Fibroblast of the conjunctiva (primary cell): ENCODE measurements around the gene SLC6A2.
"Not testable (repeated sequence)": the region's sequence is repeated elsewhere in the genome, so short reads cannot be mapped to it uniquely, and the experiment has no call there.

Source experiments
- DNase-seq: peaks from one replicate; pipeline ENCODE4 v3.0.0-alpha.2; 2010; ENCODE audit warnings: low read depth

SLC6A2 gene

DNA sequence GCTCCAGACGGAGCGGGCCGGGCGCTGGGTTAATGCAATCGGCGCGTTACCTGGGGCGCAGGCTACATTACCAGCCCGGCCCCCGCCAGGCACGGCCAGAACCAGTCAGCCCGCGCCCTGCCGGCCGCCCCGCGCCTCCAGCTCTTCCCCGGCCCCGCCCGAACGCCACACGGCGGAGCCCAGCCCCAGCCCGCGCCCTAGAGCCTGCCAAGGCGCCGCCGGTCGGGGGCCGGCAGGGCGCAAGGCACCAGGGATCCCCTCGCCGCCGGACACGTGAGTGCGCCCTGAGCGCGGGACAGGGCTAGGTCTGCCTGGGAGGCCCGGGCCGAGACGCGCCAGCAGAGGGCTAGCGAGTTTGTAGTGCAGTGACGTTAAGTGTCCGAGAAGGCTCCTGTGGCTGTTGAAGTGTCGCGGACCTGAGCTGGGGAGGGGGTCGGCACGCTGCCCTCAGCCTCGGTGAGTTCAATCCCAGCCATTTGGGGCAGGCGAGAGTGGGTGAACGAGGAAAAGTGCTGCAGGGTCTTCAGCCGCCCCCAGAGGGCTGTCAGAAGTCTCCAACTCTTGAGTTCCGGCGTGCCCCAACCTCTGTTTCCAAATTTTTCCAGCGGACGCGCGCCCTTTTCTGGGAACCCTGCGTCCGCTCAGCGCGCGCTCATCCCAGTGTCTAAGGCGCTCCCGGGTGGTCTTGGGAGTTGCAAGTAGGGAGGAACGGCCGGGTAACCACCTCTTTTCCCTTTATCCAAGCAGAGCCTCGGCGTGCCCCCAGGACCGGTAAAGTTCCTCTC is at the start of gene SLC6A2:
Gene SLC6A2 (plus strand): TSS at position 92 of the 785 bp plus-strand sequence. CDS start 707 bp downstream, outside the sequence.
- DNase-seq = no peak

- DNase-seq = no peak
These were observed 42.0 kb upstream of the SLC6A2 start for GRCh38 chr16:55613613-55614335.

GRCh38 chr16:55615071-55615470 is 40.7 kb upstream of the SLC6A2 start:
- no peak for DNase-seq

- DNase-seq = not testable (repeated sequence)
These were observed 40.1 kb upstream of the SLC6A2 start for GRCh38 chr16:55615670-55616069.

DNA sequence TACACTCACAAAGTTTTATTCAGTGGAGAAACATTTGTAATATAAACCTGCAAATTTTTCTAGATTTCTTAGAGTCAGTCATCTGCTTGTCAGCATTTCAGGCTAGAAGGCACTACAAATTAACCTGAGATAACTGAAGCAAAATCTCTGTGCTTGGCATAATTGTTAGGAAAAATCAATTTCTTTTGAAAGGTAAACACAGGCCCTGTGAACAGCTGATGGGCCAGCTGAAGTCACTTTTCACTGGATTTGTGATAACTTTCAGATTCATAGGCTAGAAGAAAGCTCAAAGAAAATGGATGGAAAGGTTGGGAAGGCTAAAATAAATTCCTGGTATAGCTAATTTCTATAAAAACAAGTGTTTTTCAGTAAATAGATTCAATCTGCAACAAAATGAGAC is 34.0 kb upstream of the SLC6A2 start:
- no peak for DNase-seq

DNA sequence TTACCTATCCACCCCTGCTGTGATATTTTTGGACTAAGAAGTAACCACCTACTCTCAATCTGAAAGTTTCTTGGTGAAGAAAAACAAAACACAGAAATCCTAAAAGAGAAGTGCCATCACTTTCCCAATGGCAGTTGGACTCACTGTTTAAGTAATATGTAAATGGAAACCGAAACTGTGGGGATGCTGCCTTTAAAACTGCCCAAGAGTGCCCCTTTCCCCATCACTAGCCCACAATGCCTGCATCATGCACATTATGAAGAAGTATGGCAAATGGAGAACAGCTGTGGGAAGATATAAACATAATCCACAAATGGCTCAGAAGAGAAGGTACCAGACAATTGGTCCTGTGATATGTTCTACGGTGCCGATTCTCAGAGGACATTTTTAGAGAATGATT is 33.5 kb upstream of the SLC6A2 start:
- no peak for DNase-seq

DNA sequence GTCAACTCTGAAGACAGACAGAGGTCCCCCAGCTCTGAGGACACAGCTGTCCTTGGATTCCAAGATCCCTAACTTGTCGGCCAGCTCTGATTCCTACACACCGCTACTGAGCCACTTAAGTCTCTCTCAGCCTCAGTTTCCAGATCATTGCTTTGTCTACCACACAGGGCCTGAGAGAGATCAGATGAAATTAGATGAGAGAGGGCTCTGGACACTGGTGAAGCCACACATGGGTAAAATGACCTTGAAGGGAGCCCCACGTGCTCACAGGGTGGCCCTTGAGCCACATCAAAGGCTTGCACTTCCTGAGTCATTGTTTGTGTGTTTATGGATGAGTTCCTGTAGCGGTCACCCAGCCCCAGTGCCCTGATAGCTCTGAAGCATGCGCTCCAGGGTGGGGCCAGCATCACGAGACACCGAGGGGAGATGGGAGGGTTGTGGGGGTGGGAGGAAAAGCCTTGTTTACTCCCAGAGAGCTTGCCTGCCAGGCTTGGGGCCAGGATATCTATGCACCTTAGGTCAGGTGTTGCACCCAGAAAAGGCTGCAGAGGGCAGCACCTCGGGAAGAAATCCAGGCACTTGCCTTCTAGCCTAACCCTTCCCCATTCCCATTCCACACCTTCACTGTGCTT is 32.7 kb upstream of the SLC6A2 start:
- DNase-seq = no peak

- DNase-seq = no peak
These were observed 32.1 kb upstream of the SLC6A2 start for GRCh38 chr16:55623640-55624039.

DNA sequence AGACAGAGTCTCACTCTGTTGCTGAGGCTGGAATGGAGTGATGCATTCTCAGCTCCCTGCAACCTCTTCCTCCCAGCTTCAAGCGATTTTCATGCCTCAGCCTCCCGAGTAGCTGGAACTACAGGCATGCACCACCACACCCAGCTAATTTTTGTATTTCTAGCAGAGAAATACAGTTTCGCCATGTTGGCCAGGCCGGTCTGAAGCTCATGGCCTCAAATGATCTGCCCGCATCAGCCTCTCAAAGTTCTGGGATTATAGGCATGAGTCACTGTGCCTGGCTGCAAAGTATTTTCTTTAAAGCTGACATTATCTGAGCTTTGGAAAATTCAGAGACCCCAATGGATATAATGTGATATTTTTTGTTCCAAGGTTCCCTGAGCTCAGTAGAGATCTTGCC is 31.1 kb upstream of the SLC6A2 start:
- DNase-seq = no peak

DNA sequence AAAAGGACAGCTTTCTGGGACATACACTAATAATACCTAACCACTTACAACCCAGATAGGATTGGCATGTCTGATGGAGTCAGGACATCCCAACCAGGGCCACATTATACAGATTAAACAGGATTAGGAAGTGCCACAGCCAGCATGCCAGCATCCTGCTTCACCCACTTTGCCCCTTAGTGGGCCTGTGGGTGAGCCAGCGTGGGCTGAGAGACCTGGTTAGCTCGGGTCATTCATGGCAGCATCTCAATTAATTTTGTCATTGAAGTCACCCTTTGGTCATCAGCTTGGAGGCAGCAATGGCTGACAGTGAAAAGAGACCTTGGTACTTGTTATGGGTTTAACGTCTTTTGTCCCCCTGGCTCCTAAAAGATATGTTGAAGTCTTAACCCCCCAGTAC is 29.9 kb upstream of the SLC6A2 start:
- DNase-seq = no peak

DNA sequence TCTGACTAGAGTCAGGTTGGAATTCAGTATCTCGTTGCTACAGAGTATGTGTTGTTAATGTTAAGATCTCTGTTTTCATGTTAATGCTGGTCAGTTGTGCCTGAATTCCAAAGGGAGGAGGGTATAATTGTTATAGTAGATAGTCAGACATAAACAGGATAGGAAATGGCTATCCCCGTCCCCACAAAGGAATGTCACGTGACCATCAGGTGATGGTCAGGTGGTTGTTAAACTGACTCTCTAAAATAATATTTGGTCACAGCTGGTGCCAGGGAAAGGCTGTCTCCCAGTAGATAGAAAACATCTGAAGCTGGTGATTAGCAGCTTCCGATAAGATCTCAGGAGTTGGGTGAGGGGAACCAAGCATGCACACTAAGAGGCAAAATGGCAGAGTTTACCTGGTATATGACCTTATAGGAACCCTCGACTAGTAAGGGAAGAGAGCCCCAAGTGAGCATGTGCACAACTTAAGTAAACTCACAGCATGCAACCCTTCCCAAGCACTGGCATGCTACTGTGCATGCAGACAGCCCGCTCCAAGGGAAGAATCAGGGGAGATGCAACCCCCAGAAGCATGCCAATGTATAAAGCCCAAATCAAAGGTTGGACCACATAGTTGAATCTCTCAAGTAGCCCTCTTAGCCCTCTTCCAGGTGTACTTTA is 27.4 kb upstream of the SLC6A2 start:
- DNase-seq = no peak

DNA sequence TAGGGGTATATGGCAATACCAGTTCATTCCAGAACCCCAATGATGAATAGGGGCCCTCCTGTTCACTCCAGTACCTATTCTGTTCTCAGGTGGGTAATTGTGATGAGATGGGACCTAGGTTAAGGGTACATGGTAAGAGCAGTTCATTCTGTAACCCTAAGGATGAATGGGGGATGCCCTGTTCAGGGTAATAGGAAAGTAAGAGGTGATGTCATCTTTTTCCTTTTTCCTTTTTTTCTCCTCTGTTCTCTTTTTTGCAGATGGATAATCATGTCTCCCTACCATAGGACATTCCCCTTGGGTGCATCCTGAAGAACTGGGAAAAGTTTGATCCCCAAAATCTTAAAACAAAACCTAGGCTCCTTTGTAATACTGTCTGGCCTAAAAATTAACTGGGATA is 25.0 kb upstream of the SLC6A2 start:
- DNase-seq = no peak

- no peak for DNase-seq
These were observed 23.5 kb upstream of the SLC6A2 start for GRCh38 chr16:55632259-55632658.

- no peak for DNase-seq
These were observed 21.6 kb upstream of the SLC6A2 start for GRCh38 chr16:55634193-55634592.

DNA sequence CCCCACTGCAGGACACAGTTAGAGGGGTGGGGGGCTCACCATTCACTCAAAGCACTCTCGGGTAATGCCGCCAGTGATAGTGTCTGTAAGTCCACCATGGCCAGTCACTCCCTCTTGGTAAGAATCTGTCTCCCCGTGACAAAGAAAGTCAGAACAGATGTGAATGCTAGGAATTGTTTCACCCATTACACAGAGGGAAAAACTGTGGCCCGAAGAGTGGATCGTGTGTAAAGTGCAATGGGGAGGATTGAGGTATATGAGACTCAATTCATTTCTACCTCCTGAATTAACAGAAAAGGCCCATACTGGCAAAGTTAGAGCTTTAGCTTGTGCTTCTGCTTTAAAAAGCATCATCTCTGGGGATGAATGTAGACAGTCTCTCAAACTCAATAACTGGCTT is 17.5 kb upstream of the SLC6A2 start:
- DNase-seq = no peak

- no peak for DNase-seq
These were observed 15.0 kb upstream of the SLC6A2 start for GRCh38 chr16:55640701-55641327.

DNA sequence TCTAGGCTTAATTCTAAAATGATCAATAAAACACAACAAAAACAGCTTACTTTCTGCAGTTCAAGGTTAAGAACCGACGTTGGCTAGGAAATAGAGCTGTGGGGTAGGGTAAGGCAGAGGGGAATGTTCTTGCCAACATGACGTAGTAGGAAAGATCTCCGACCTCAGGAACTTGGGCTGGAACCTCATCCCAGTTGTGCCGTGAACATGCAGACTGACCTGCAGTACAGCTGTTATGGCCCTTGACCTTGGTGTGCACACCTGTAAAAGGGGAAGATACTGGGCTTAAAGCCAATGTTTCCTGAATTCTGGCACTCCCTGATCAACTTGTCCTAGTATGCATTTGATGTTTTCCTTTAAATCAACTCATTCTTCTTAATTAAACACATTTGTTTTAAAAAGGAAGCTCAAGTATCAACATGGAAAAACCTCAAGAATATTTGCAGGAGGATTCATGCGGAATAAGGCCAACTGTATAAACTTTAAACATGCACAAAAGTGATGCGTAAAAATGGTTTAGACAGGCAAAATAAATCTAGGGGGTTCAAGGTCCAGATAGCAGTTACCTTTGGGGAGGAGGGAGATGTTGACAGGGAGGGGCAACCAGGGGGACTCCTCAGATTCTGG is 14.2 kb upstream of the SLC6A2 start:
- no peak for DNase-seq

DNA sequence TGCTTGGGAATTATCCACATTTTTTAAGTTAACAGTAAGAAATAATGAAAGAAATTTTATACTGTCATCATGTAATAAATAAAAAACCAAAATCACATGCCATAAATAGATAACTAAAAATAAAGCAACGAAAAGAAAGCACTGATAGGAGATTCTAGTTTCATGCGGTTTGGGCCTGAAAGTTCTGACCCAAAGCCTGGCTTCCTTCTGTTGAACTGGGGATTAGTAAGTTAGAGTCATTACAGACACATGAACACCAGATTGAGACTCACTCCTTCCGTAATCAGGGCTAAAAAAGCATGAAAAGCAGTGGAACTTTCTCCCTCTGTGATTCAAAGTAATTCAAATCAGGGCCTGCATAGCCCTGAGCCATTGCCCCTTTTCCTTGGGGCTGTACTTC is 13.2 kb upstream of the SLC6A2 start:
- no peak for DNase-seq

DNA sequence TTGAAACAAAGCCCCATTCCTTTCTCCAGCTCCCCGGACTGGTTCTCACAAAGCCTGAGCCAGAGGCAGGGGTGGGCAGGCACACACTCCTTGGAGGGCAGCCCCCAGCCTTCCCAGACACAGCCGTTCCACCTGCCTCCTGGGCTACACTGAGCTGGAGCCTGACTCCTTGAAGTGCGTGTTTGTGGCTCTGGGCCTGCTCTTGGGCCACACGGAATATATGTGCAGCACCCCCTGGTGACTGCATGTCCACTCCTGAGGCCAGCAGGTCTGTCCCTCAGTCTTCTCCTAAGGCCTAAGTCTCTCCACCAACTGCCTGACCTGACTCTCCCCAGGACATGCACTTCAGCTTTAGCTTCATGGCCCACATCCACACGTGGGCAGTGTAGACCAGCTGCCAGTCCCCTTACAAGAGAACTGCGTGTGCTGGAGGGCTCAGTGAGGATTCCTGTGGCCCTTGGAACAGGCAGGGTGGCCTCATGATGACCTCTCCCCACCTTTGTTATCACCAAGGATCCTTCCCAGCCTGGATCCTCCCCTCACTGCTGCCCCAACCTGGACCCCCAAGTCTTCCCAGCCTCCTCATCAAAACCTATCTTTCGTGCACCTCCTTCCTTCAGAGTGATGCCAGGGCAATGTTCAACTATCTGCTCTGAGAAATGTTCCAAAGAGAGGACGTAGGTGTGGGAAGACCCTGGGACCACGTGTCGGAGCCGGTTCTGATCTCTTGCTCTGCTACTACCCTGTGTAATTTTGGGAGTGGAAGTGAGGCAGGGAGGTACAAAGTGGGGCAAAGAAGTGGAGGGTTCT is 12.4 kb upstream of the SLC6A2 start:
- no peak for DNase-seq

GRCh38 chr16:55645986-55646385 is 9.8 kb upstream of the SLC6A2 start:
- no peak for DNase-seq

GRCh38 chr16:55647343-55647742 is 8.4 kb upstream of the SLC6A2 start:
- DNase-seq = no peak
